ENCODE measurements around the gene CCL3.
"Not testable (repeated sequence)": the region's sequence is repeated elsewhere in the genome, so short reads cannot be mapped to it uniquely, and the experiment has no call there.

Gene CCL3

GRCh38 chr17:36095992-36096391 is 6.0 kb upstream of the CCL3 start:
- no peak for TF ChIP-seq CTCF (IDR thresholded peaks at IDR 0.05; ENCODE audit: insufficient read depth, missing control alignments)
- FAIRE-seq, result no peak
- DNase-seq (ENCODE audit: insufficient read length, low spot score), result no peak

- TF ChIP-seq CTCF (IDR thresholded peaks at IDR 0.05; ENCODE audit: insufficient read depth, missing control alignments), result no peak
- FAIRE-seq (no peak), DNase-seq (ENCODE audit: insufficient read length, low spot score) (no peak)
Observed at GRCh38 chr17:36094746-36095145, 4.8 kb upstream of the CCL3 start.

- DNase-seq (ENCODE audit: insufficient read length, low spot score) (no peak), FAIRE-seq (no peak)
- TF ChIP-seq CTCF (IDR thresholded peaks at IDR 0.05; ENCODE audit: insufficient read depth, missing control alignments), result no peak
Observed at GRCh38 chr17:36094232-36094631, 4.3 kb upstream of the CCL3 start.

- not testable (repeated sequence) for DNase-seq (ENCODE audit: insufficient read length, low spot score); FAIRE-seq
Observed at GRCh38 chr17:36092715-36093114, 2.8 kb upstream of the CCL3 start.

GRCh38 chr17:36092230-36092629 is 2.3 kb upstream of the CCL3 start:
- FAIRE-seq (no peak), DNase-seq (ENCODE audit: insufficient read length, low spot score) (no peak)
- TF ChIP-seq CTCF (IDR thresholded peaks at IDR 0.05; ENCODE audit: insufficient read depth, missing control alignments), result no peak

- no peak for TF ChIP-seq CTCF (IDR thresholded peaks at IDR 0.05; ENCODE audit: insufficient read depth, missing control alignments)
- DNase-seq (ENCODE audit: insufficient read length, low spot score), result no peak
- no peak for FAIRE-seq
Observed at GRCh38 chr17:36089339-36089865, 541 bp downstream of the CCL3 start.

GRCh38 chr17:36088670-36089338 is 1.1 kb downstream of the CCL3 start:
- TF ChIP-seq CTCF (IDR thresholded peaks at IDR 0.05; ENCODE audit: insufficient read depth, missing control alignments), result no peak
- no peak for DNase-seq (ENCODE audit: insufficient read length, low spot score)
- FAIRE-seq, result no peak

- FAIRE-seq; DNase-seq (ENCODE audit: insufficient read length, low spot score): not testable (repeated sequence)
Observed at GRCh38 chr17:36087897-36088572, 1.9 kb downstream of the CCL3 start.

- not testable (repeated sequence) for DNase-seq (ENCODE audit: insufficient read length, low spot score); FAIRE-seq
Observed at GRCh38 chr17:36087471-36087870, 2.5 kb downstream of the CCL3 start.
